ENCODE data around the gene VAPA.

Gene VAPA

GRCh38 chr18:9913526-9914333 lies at the start of gene VAPA:
VAPA (plus strand) TSS chr18:9914016; CDS start chr18:9914257, 241 bp downstream.
- no peak for FAIRE-seq

- no peak for FAIRE-seq
These were observed 47.9 kb upstream of the VAPA start for GRCh38 chr18:9865764-9866490.

GRCh38 chr18:9866627-9867026 lies 47.2 kb upstream of the VAPA start:
- no peak for FAIRE-seq

- FAIRE-seq, result no peak
These were observed 46.7 kb upstream of the VAPA start for GRCh38 chr18:9867071-9867594.

GRCh38 chr18:9868857-9869714 lies 44.7 kb upstream of the VAPA start:
- FAIRE-seq, result no peak

- no peak for FAIRE-seq
These were observed 43.9 kb upstream of the VAPA start for GRCh38 chr18:9869715-9870430.

GRCh38 chr18:9870431-9871008 lies 43.3 kb upstream of the VAPA start:
- FAIRE-seq, result no peak

GRCh38 chr18:9871244-9871746 lies 42.5 kb upstream of the VAPA start:
- no peak for FAIRE-seq

GRCh38 chr18:9872823-9873222 lies 41.0 kb upstream of the VAPA start:
- FAIRE-seq, result no peak

- no peak for FAIRE-seq
These were observed 39.1 kb upstream of the VAPA start for GRCh38 chr18:9874728-9875127.

- FAIRE-seq, result no peak
These were observed 37.5 kb upstream of the VAPA start for GRCh38 chr18:9876212-9876866.

- no peak for FAIRE-seq
These were observed 36.8 kb upstream of the VAPA start for GRCh38 chr18:9876867-9877654.

- FAIRE-seq, result no peak
These were observed 36.2 kb upstream of the VAPA start for GRCh38 chr18:9877655-9878014.

- no peak for FAIRE-seq
These were observed 35.7 kb upstream of the VAPA start for GRCh38 chr18:9878095-9878494.

GRCh38 chr18:9878783-9879242 lies 35.0 kb upstream of the VAPA start:
- no peak for FAIRE-seq

GRCh38 chr18:9884090-9884489 lies 29.7 kb upstream of the VAPA start:
- FAIRE-seq, result no peak

- FAIRE-seq, result no peak
These were observed 29.2 kb upstream of the VAPA start for GRCh38 chr18:9884532-9885140.

GRCh38 chr18:9885170-9886004 lies 28.4 kb upstream of the VAPA start, which contains the start of gene TXNDC2:
TXNDC2 (plus strand) TSS chr18:9885973; CDS start chr18:9886681, 708 bp downstream.
- no peak for FAIRE-seq

GRCh38 chr18:9886005-9886348 lies 27.8 kb upstream of the VAPA start:
- no peak for FAIRE-seq
